ENCODE measurements around the gene CFTR.

DNA sequence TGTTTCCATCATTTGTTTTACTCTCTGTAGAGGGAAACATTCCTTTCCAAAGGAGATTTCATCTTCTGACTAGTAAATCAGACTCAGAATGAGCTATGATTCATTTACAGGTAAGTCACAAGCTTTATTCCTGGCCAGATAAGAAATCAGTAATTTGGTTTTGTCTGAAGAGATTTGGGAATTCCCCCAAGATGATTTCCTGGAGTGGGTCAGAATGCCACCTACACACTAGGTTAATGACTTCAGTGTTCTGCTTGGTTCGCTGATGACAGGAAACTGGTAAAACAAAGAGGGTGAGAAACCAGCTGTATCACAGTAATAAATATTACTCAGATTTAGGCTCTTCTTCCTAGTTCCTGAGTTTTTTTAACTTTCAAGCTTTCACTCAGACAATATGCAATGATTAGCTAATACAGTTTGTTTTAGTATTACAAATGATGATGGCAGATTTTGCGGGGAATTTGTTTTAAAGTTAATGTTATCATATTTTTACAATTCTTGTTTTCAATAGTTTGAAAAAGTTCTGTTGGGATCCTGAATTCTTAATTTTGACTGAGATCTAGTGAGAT, 44.3 kb upstream of the CFTR start:
- TF ChIP-seq, protein P1, sequence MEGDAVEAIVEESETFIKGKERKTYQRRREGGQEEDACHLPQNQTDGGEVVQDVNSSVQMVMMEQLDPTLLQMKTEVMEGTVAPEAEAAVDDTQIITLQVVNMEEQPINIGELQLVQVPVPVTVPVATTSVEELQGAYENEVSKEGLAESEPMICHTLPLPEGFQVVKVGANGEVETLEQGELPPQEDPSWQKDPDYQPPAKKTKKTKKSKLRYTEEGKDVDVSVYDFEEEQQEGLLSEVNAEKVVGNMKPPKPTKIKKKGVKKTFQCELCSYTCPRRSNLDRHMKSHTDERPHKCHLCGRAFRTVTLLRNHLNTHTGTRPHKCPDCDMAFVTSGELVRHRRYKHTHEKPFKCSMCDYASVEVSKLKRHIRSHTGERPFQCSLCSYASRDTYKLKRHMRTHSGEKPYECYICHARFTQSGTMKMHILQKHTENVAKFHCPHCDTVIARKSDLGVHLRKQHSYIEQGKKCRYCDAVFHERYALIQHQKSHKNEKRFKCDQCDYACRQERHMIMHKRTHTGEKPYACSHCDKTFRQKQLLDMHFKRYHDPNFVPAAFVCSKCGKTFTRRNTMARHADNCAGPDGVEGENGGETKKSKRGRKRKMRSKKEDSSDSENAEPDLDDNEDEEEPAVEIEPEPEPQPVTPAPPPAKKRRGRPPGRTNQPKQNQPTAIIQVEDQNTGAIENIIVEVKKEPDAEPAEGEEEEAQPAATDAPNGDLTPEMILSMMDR (optimal IDR thresholded peaks at IDR 0.05 in 1 of 3, IDR thresholded peaks at IDR 0.05 in 1 of 3, conservative IDR thresholded peaks at IDR 0.05 in 1 of 3; ENCODE audit: extremely low read depth in 1 of 3, insufficient read depth in 2 of 3, low read length in 3 of 3) = no peak
- no peak for TF ChIP-seq EZH2 (IDR thresholded peaks at IDR 0.05; ENCODE audit: low read length)

Data from keratinocyte (primary cell).